ENCODE measurements around the gene CIAO2B. TPM values are rescaled to one million over a fixed set of nuclear protein-coding genes. Genes with fewer than 3 reads are reported as not detected.
"Not testable (repeated sequence)": the region's sequence is repeated elsewhere in the genome, so short reads cannot be mapped to it uniquely, and the experiment has no call there.

The CIAO2B gene
- total RNA-seq, 1 experiment from 2014 or later: 59.7 TPM

DNA sequence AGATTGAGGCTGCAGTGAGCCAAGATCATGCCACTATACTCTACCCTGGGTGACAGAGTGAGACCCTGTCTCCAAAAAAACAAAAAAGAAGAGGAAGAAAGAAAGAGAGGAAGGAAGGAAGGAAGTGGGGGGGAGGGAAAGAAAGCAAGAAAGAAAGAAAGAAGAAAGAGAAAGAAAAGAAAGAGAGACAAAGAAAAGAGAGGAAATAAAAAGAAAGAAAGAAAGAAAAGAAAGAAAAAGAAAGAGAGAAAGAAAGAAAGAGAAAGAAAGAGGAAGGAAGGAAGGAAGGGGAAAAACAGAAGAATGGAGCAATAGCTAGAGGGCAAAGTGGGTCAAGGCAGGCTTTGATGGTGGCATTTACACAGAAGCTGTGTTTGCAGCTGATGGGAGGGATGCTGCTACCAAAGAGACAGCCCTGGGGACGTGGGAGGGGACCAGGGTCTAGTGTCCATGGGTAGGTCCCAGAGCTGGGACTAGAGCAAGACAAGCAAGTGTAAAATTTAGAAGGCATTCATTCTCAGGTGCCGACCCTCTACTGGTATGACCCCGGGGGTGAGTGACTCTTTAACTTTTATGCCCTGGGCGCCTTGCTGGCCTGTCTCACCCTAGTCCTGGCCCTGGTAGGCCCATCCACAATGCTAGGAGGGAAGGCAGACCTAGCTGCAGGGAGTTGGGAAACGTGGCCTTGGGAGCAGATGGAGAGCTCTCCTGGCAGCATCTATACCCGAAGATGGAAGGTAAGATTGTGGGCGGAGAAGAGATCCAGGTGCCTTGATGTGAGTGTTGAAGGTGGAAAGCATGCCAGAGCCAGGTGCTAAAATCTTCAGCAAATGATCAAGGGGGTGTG lies 24.9 kb upstream of the CIAO2B start:
- Mint-ChIP-seq H3K27me3 (ENCODE audit: low read depth) (peaks cover 8% of the 10 kb centered on the region; the same call in 1 of the 2 replicates), H3K36me3 (no peaks in the 10 kb centered on the region), H3K27ac (no peak overlapping the region), H3K4me1 (peaks cover 9% of the 10 kb centered on the region), H3K4me3 (no peak overlapping the region), H3K9me3 (no peaks in the 10 kb centered on the region)
- TF ChIP-seq ELF4 (CRISPR knock-in tag; IDR thresholded peaks at IDR 0.05; ENCODE audit: low read depth): no peak
- TF ChIP-seq SP1 (CRISPR knock-in tag; conservative IDR thresholded peaks at IDR 0.05): no peak
- no peak for TF ChIP-seq JAZF1 (CRISPR knock-in tag; IDR thresholded peaks at IDR 0.05)
- TF ChIP-seq, protein P1, sequence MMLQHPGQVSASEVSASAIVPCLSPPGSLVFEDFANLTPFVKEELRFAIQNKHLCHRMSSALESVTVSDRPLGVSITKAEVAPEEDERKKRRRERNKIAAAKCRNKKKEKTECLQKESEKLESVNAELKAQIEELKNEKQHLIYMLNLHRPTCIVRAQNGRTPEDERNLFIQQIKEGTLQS (CRISPR knock-in tag; conservative IDR thresholded peaks at IDR 0.05): no peak
- no peak for TF ChIP-seq TCF7 (CRISPR knock-in tag; IDR thresholded peaks at IDR 0.05; ENCODE audit: low read depth)
- TF ChIP-seq ZNF232 (CRISPR knock-in tag; IDR thresholded peaks at IDR 0.05): no peak
- TF ChIP-seq ZNF671 (CRISPR knock-in tag; IDR thresholded peaks at IDR 0.05): no peak
- TF ChIP-seq, protein P2, sequence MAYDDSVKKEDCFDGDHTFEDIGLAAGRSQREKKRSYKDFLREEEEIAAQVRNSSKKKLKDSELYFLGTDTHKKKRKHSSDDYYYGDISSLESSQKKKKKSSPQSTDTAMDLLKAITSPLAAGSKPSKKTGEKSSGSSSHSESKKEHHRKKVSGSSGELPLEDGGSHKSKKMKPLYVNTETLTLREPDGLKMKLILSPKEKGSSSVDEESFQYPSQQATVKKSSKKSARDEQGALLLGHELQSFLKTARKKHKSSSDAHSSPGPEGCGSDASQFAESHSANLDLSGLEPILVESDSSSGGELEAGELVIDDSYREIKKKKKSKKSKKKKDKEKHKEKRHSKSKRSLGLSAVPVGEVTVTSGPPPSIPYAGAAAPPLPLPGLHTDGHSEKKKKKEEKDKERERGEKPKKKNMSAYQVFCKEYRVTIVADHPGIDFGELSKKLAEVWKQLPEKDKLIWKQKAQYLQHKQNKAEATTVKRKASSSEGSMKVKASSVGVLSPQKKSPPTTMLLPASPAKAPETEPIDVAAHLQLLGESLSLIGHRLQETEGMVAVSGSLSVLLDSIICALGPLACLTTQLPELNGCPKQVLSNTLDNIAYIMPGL (CRISPR knock-in tag; IDR thresholded peaks at IDR 0.05): no peak
- TF ChIP-seq, protein P3, sequence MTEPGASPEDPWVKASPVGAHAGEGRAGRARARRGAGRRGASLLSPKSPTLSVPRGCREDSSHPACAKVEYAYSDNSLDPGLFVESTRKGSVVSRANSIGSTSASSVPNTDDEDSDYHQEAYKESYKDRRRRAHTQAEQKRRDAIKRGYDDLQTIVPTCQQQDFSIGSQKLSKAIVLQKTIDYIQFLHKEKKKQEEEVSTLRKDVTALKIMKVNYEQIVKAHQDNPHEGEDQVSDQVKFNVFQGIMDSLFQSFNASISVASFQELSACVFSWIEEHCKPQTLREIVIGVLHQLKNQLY (CRISPR knock-in tag; IDR thresholded peaks at IDR 0.05): no peak
- no peak for TF ChIP-seq FOXK1 (CRISPR knock-in tag; IDR thresholded peaks at IDR 0.05)
- TF ChIP-seq ZNF263 (CRISPR knock-in tag; IDR thresholded peaks at IDR 0.05; ENCODE audit: low read depth): no peak
- TF ChIP-seq, protein P4, sequence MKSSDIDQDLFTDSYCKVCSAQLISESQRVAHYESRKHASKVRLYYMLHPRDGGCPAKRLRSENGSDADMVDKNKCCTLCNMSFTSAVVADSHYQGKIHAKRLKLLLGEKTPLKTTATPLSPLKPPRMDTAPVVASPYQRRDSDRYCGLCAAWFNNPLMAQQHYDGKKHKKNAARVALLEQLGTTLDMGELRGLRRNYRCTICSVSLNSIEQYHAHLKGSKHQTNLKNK (CRISPR knock-in tag; IDR thresholded peaks at IDR 0.05): no peak
- TF ChIP-seq CREM (CRISPR knock-in tag; IDR thresholded peaks at IDR 0.05): no peak
- TF ChIP-seq, protein P5, sequence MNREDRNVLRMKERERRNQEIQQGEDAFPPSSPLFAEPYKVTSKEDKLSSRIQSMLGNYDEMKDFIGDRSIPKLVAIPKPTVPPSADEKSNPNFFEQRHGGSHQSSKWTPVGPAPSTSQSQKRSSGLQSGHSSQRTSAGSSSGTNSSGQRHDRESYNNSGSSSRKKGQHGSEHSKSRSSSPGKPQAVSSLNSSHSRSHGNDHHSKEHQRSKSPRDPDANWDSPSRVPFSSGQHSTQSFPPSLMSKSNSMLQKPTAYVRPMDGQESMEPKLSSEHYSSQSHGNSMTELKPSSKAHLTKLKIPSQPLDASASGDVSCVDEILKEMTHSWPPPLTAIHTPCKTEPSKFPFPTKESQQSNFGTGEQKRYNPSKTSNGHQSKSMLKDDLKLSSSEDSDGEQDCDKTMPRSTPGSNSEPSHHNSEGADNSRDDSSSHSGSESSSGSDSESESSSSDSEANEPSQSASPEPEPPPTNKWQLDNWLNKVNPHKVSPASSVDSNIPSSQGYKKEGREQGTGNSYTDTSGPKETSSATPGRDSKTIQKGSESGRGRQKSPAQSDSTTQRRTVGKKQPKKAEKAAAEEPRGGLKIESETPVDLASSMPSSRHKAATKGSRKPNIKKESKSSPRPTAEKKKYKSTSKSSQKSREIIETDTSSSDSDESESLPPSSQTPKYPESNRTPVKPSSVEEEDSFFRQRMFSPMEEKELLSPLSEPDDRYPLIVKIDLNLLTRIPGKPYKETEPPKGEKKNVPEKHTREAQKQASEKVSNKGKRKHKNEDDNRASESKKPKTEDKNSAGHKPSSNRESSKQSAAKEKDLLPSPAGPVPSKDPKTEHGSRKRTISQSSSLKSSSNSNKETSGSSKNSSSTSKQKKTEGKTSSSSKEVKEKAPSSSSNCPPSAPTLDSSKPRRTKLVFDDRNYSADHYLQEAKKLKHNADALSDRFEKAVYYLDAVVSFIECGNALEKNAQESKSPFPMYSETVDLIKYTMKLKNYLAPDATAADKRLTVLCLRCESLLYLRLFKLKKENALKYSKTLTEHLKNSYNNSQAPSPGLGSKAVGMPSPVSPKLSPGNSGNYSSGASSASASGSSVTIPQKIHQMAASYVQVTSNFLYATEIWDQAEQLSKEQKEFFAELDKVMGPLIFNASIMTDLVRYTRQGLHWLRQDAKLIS (CRISPR knock-in tag; IDR thresholded peaks at IDR 0.05; ENCODE audit: borderline replicate concordance): no peak
- TF ChIP-seq MXD4 (CRISPR knock-in tag; IDR thresholded peaks at IDR 0.05; ENCODE audit: borderline replicate concordance): no peak
- no peak for TF ChIP-seq ZNF121 (CRISPR knock-in tag; IDR thresholded peaks at IDR 0.05)
- no peak for TF ChIP-seq ATF1 (CRISPR knock-in tag; IDR thresholded peaks at IDR 0.05)
- TF ChIP-seq, protein P6, sequence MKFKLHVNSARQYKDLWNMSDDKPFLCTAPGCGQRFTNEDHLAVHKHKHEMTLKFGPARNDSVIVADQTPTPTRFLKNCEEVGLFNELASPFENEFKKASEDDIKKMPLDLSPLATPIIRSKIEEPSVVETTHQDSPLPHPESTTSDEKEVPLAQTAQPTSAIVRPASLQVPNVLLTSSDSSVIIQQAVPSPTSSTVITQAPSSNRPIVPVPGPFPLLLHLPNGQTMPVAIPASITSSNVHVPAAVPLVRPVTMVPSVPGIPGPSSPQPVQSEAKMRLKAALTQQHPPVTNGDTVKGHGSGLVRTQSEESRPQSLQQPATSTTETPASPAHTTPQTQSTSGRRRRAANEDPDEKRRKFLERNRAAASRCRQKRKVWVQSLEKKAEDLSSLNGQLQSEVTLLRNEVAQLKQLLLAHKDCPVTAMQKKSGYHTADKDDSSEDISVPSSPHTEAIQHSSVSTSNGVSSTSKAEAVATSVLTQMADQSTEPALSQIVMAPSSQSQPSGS (CRISPR knock-in tag; IDR thresholded peaks at IDR 0.05; ENCODE audit: borderline replicate concordance, low read depth): no peak
- CTCF ChIA-PET: interaction anchor here (0.8 to 5.3 kb wide), 16 partner anchors 11 to 240 kb away, joined by 3 to 51 read pairs (median 16); partner anchors contain the start of genes B3GNT9, CDH16, ELMO3 and NOL3
- DNase-seq (ENCODE audit: low spot score): no peak
- POLR2A ChIA-PET: no interaction called here
- ATAC-seq: no peak

DNA sequence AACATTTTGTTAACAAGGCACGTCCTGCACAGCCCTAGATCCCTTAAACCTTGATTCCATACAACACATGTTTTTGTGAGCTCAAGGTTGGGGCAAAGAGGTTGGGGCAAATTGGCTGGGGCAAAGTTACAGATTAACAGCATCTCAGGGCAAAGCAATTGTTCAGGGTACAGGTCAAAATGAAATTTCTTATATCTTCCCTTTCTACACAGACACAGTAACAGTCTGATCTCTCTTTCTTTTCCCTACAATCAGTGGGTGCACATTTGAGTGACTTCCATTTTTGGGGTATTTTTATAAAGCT lies 21.9 kb upstream of the CIAO2B start:
- H3K27me3 Mint-ChIP-seq (ENCODE audit: low read depth): peaks cover 21% of the 10 kb centered on the region
- H3K27ac Mint-ChIP-seq; H3K9me3 Mint-ChIP-seq; H3K4me3 Mint-ChIP-seq; ATAC-seq; H3K36me3 Mint-ChIP-seq; H3K4me1 Mint-ChIP-seq; DNase-seq (ENCODE audit: low spot score): not testable (repeated sequence)
- POLR2A ChIA-PET: interaction anchor here (0.6 kb wide), 1 partner anchor 64 kb away, joined by 5 read pairs; no protein-coding TSS in a partner anchor
- CTCF ChIA-PET: interaction anchor here (1.0 kb wide), 2 partner anchors 162 to 229 kb away, joined by 4 read pairs; no protein-coding TSS in a partner anchor

DNA sequence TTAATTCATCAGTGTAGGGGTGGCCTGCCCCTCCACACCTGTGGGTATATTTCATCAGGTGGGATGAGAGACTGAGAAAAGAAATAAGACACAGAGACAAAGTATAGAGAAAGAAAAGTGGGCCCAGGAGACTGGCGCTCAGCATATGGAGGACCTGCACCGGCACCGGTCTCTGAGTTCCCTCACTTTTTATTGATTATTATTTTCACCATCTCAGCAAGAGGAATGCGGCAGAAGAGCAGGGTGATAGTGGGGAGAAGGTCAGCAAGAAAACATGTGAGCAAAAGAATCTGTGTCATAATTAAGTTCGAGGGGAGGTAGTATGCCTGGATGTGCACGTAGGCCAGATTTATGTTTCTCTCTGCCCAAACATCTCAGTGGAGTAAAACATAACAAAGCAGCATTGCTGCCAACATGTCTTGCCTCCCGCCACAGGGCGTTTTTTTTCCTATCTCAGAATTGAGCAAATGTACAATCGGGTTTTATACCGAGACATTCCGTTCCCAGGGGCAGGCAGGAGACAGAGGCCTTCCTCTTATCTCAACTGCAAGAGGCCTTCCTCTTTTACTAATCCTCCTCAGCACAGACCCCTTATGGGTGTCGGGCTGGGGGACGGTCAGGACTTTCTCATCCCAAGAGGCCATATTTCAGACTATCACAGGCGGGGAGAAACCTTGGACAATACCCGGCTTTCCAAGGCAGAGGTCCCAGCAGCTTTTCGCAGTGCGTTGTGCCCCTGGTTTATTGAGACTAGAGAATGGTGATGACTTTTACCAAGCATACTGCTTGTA lies 21.4 kb upstream of the CIAO2B start:
- not testable (repeated sequence) for H3K4me1 Mint-ChIP-seq; H3K27ac Mint-ChIP-seq; ATAC-seq; DNase-seq (ENCODE audit: low spot score); H3K9me3 Mint-ChIP-seq; H3K36me3 Mint-ChIP-seq; H3K4me3 Mint-ChIP-seq
- ChIA-PET POLR2A (interaction anchor here (0.6 kb wide), 1 partner anchor 64 kb away, joined by 5 read pairs; no protein-coding TSS in a partner anchor), CTCF (interaction anchor here (1.0 kb wide), 1 partner anchor 162 kb away, joined by 4 read pairs; no protein-coding TSS in a partner anchor)
- peaks cover 27% of the 10 kb centered on the region for H3K27me3 Mint-ChIP-seq (ENCODE audit: low read depth)
